HEK293 (cell line): Measurements from ENCODE around the gene THRSP.

Experiments used
- PATZ1 ChIP-seq: fragments of 450-650 bp; formaldehyde crosslinking; IDR thresholded peaks from 2 replicates; pipeline ENCODE4 v1.5.1; 2016; ENCODE audit warnings: missing biosample characterization, missing genetic modification characterization
- RBAK ChIP-seq: fragments of 450-650 bp; formaldehyde crosslinking; IDR thresholded peaks from 2 replicates; pipeline ENCODE4 v1.5.1; 2016; ENCODE audit warnings: missing biosample characterization, missing genetic modification characterization
- SCRT1 ChIP-seq: fragments of 450-650 bp; formaldehyde crosslinking; IDR thresholded peaks from 2 replicates; pipeline ENCODE4 v1.5.1; 2016; ENCODE audit warnings: missing biosample characterization, missing genetic modification characterization, borderline replicate concordance
- TCF7L2 ChIP-seq: IDR thresholded peaks from 2 replicates; pipeline ENCODE4 v1.6.1; 2011; ENCODE audit warnings: low read depth, mild to moderate bottlenecking, inconsistent platforms, low read length, moderate library complexity, borderline replicate concordance
- WT1 ChIP-seq: fragments of 450-650 bp; formaldehyde crosslinking; IDR thresholded peaks from 2 replicates; pipeline ENCODE4 v1.5.1; 2016; ENCODE audit warnings: missing biosample characterization, missing genetic modification characterization
- ZNF10 ChIP-seq: fragments of 450-650 bp; formaldehyde crosslinking; IDR thresholded peaks from 2 replicates; pipeline ENCODE4 v1.5.1; 2017; ENCODE audit warnings: missing biosample characterization, missing genetic modification characterization
- ZNF292 ChIP-seq: fragments of 450-650 bp; formaldehyde crosslinking; IDR thresholded peaks from 2 replicates; pipeline ENCODE4 v1.5.1; 2016; ENCODE audit warnings: low read depth, missing biosample characterization, missing genetic modification characterization, borderline replicate concordance
- ZNF335 ChIP-seq: fragments of 450-650 bp; formaldehyde crosslinking; conservative IDR thresholded peaks from 2 replicates; pipeline ENCODE4 v1.5.1; 2016; ENCODE audit warnings: missing biosample characterization, missing genetic modification characterization
- ZNF366 ChIP-seq: fragments of 450-650 bp; formaldehyde crosslinking; conservative IDR thresholded peaks from 2 replicates; pipeline ENCODE4 v1.5.1; 2016; ENCODE audit warnings: missing biosample characterization, missing genetic modification characterization
- ZNF423 ChIP-seq: fragments of 450-650 bp; formaldehyde crosslinking; IDR thresholded peaks from 2 replicates; pipeline ENCODE4 v1.5.1; 2016; ENCODE audit warnings: missing biosample characterization, missing genetic modification characterization
- ZNF529 ChIP-seq: fragments of 450-650 bp; formaldehyde crosslinking; IDR thresholded peaks from 2 replicates; pipeline ENCODE4 v1.5.1; 2017; ENCODE audit warnings: missing genetic modification characterization, missing biosample characterization; ENCODE audit not compliant: insufficient replicate concordance
- ZNF558 ChIP-seq: fragments of 450-650 bp; formaldehyde crosslinking; IDR thresholded peaks from 2 replicates; pipeline ENCODE4 v1.5.1; 2016; ENCODE audit warnings: missing biosample characterization, missing genetic modification characterization
- ZNF677 ChIP-seq: fragments of 450-650 bp; IDR thresholded peaks from 2 replicates; pipeline ENCODE4 v1.5.0; 2018; ENCODE audit warnings: missing biosample characterization, mild to moderate bottlenecking, missing genetic modification characterization, moderate library complexity
- ZNF701 ChIP-seq: fragments of 450-650 bp; formaldehyde crosslinking; IDR thresholded peaks from 2 replicates; pipeline ENCODE4 v1.5.1; 2016; ENCODE audit warnings: missing biosample characterization, missing genetic modification characterization
- ZNF768 ChIP-seq: fragments of 450-650 bp; formaldehyde crosslinking; IDR thresholded peaks from 2 replicates; pipeline ENCODE4 v1.5.1; 2018; ENCODE audit warnings: missing biosample characterization, mild to moderate bottlenecking, missing genetic modification characterization
- ZNF776 ChIP-seq: fragments of 450-650 bp; formaldehyde crosslinking; IDR thresholded peaks from 2 replicates; pipeline ENCODE4 v1.5.0; 2017; ENCODE audit warnings: missing biosample characterization, missing genetic modification characterization, borderline replicate concordance
- ZNF843 ChIP-seq: fragments of 450-650 bp; formaldehyde crosslinking; IDR thresholded peaks from 2 replicates; pipeline ENCODE4 v1.5.1; 2016; ENCODE audit warnings: missing biosample characterization, missing genetic modification characterization
- ZXDB ChIP-seq: fragments of 450-650 bp; formaldehyde crosslinking; IDR thresholded peaks from 2 replicates; pipeline ENCODE4 v1.5.1; 2016; ENCODE audit warnings: missing biosample characterization, missing genetic modification characterization
- TF ChIP-seq, protein P1 (sequence below): fragments of 450-650 bp; formaldehyde crosslinking; conservative IDR thresholded peaks from 2 replicates; pipeline ENCODE4 v1.5.1; 2016; ENCODE audit warnings: low read depth, missing biosample characterization, missing genetic modification characterization
- TF ChIP-seq, protein P2 (sequence below): fragments of 450-650 bp; formaldehyde crosslinking; IDR thresholded peaks from 2 replicates; pipeline ENCODE4 v1.5.1; 2016; ENCODE audit warnings: missing biosample characterization, missing genetic modification characterization
- TF ChIP-seq, protein P3 (sequence below): fragments of 450-650 bp; IDR thresholded peaks from 2 replicates; pipeline ENCODE4 v1.5.1; 2018; ENCODE audit warnings: missing biosample characterization, mild to moderate bottlenecking, missing genetic modification characterization
- TF ChIP-seq, protein P4 (sequence below): fragments of 450-650 bp; formaldehyde crosslinking; IDR thresholded peaks from 2 replicates; pipeline ENCODE4 v1.5.1; 2016; ENCODE audit warnings: missing biosample characterization, missing genetic modification characterization
- TF ChIP-seq, protein P5 (sequence below): fragments of 450-650 bp; formaldehyde crosslinking; IDR thresholded peaks from 2 replicates; pipeline ENCODE4 v1.5.1; 2016; ENCODE audit warnings: missing biosample characterization, missing genetic modification characterization

The THRSP gene

DNA sequence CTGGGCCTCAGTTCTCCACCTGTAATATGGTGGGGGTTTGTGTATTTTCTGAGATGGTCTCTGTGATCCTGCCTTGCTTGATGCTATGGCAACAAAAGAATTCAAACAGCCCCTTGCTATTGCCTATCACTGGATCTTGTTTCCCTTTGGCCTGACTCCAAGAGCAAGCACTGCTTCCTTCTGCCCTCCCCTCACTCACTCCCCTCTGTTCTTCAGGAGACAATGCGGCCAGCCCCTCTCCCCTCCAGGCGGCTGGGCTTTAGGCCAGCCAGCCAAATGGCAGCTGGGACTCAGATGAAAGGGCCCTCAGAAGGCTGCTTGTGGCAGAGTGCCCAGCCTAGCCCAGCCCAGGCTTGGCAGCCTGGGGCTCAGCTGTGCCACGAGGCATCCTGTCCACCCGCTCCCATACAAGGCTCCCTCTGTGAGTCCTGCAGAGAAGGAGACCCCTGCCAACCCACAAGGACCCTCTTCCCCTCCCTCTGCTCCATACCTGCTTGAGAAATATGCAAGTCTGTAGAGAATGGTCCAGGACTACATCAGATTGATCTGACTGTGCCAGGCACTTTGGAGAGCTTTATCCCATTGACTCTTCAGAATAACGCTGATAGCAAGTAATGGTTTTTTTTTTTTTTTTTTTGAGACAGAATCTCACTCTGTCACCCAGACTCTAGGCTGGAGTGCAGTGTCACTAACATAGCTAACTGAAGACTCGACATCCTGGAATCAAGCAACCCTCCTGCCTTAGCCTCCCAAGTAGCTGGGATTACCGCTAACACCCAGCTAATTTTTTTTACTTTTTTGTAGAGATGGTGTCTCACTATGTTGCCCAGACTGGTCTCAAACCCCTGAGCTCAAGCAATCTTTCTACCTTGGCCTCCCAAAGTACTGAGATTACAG, 33.0 kb upstream of the THRSP start (continued):
- TF ChIP-seq, protein P1, sequence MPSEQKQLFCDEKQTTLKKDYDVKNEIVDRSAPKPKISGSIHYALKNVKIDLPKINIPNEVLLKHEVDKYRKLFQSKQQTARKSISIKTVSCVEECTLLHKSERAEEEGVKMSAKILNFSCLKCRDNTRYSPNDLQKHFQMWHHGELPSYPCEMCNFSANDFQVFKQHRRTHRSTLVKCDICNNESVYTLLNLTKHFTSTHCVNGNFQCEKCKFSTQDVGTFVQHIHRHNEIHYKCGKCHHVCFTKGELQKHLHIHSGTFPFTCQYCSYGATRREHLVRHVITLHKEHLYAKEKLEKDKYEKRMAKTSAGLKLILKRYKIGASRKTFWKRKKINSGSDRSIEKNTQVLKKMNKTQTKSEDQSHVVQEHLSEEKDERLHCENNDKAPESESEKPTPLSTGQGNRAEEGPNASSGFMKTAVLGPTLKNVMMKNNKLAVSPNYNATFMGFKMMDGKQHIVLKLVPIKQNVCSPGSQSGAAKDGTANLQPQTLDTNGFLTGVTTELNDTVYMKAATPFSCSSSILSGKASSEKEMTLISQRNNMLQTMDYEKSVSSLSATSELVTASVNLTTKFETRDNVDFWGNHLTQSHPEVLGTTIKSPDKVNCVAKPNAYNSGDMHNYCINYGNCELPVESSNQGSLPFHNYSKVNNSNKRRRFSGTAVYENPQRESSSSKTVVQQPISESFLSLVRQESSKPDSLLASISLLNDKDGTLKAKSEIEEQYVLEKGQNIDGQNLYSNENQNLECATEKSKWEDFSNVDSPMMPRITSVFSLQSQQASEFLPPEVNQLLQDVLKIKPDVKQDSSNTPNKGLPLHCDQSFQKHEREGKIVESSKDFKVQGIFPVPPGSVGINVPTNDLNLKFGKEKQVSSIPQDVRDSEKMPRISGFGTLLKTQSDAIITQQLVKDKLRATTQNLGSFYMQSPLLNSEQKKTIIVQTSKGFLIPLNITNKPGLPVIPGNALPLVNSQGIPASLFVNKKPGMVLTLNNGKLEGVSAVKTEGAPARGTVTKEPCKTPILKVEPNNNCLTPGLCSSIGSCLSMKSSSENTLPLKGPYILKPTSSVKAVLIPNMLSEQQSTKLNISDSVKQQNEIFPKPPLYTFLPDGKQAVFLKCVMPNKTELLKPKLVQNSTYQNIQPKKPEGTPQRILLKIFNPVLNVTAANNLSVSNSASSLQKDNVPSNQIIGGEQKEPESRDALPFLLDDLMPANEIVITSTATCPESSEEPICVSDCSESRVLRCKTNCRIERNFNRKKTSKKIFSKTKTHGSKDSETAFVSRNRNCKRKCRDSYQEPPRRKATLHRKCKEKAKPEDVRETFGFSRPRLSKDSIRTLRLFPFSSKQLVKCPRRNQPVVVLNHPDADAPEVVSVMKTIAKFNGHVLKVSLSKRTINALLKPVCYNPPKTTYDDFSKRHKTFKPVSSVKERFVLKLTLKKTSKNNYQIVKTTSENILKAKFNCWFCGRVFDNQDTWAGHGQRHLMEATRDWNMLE (tag by site-specific recombination): no peak
- TF ChIP-seq, protein P2, sequence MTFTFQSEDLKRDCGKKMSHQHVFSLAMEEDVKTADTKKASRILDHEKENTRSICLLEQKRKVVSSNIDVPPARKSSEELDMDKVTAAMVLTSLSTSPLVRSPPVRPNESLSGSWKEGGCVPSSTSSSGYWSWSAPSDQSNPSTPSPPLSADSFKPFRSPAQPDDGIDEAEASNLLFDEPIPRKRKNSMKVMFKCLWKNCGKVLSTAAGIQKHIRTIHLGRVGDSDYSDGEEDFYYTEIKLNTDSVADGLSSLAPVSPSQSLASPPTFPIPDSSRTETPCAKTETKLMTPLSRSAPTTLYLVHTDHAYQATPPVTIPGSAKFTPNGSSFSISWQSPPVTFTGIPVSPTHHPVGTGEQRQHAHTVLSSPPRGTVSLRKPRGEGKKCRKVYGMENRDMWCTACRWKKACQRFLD (tag by site-specific recombination): no peak
- TF ChIP-seq ZNF558 (tag by site-specific recombination) (no peak), ZNF292 (tag by site-specific recombination) (no peak), ZNF529 (tag by site-specific recombination) (no peak), WT1 (tag by site-specific recombination) (0 out of 2 replicates have a peak, but pooled peaks have one; percentile 20), PATZ1 (tag by site-specific recombination) (no peak; the same call in 1 of the 2 replicates), ZNF10 (no peak), TCF7L2 (no peak), ZNF677 (tag by site-specific recombination) (no peak), SCRT1 (no peak), ZNF701 (tag by site-specific recombination) (no peak), ZXDB (no peak), RBAK (tag by site-specific recombination) (no peak), ZNF366 (tag by site-specific recombination) (no peak), ZNF768 (tag by site-specific recombination) (no peak), ZNF776 (tag by site-specific recombination) (no peak), ZNF335 (tag by site-specific recombination) (peak; percentile 87), ZNF843 (tag by site-specific recombination) (no peak), ZNF423 (tag by site-specific recombination) (no peak)
- TF ChIP-seq, protein P3, sequence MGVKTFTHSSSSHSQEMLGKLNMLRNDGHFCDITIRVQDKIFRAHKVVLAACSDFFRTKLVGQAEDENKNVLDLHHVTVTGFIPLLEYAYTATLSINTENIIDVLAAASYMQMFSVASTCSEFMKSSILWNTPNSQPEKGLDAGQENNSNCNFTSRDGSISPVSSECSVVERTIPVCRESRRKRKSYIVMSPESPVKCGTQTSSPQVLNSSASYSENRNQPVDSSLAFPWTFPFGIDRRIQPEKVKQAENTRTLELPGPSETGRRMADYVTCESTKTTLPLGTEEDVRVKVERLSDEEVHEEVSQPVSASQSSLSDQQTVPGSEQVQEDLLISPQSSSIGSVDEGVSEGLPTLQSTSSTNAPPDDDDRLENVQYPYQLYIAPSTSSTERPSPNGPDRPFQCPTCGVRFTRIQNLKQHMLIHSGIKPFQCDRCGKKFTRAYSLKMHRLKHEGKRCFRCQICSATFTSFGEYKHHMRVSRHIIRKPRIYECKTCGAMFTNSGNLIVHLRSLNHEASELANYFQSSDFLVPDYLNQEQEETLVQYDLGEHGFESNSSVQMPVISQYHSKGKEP (tag by site-specific recombination): no peak
- TF ChIP-seq, protein P4, sequence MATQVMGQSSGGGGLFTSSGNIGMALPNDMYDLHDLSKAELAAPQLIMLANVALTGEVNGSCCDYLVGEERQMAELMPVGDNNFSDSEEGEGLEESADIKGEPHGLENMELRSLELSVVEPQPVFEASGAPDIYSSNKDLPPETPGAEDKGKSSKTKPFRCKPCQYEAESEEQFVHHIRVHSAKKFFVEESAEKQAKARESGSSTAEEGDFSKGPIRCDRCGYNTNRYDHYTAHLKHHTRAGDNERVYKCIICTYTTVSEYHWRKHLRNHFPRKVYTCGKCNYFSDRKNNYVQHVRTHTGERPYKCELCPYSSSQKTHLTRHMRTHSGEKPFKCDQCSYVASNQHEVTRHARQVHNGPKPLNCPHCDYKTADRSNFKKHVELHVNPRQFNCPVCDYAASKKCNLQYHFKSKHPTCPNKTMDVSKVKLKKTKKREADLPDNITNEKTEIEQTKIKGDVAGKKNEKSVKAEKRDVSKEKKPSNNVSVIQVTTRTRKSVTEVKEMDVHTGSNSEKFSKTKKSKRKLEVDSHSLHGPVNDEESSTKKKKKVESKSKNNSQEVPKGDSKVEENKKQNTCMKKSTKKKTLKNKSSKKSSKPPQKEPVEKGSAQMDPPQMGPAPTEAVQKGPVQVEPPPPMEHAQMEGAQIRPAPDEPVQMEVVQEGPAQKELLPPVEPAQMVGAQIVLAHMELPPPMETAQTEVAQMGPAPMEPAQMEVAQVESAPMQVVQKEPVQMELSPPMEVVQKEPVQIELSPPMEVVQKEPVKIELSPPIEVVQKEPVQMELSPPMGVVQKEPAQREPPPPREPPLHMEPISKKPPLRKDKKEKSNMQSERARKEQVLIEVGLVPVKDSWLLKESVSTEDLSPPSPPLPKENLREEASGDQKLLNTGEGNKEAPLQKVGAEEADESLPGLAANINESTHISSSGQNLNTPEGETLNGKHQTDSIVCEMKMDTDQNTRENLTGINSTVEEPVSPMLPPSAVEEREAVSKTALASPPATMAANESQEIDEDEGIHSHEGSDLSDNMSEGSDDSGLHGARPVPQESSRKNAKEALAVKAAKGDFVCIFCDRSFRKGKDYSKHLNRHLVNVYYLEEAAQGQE (tag by site-specific recombination): no peak
- TF ChIP-seq, protein P5, sequence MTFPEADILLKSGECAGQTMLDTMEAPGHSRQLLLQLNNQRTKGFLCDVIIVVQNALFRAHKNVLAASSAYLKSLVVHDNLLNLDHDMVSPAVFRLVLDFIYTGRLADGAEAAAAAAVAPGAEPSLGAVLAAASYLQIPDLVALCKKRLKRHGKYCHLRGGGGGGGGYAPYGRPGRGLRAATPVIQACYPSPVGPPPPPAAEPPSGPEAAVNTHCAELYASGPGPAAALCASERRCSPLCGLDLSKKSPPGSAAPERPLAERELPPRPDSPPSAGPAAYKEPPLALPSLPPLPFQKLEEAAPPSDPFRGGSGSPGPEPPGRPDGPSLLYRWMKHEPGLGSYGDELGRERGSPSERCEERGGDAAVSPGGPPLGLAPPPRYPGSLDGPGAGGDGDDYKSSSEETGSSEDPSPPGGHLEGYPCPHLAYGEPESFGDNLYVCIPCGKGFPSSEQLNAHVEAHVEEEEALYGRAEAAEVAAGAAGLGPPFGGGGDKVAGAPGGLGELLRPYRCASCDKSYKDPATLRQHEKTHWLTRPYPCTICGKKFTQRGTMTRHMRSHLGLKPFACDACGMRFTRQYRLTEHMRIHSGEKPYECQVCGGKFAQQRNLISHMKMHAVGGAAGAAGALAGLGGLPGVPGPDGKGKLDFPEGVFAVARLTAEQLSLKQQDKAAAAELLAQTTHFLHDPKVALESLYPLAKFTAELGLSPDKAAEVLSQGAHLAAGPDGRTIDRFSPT: no peak
